Measurements from ENCODE around the gene SNAP29.

- no peak for TF ChIP-seq CTCF (IDR thresholded peaks at IDR 0.05; ENCODE audit: low read length)
- TF ChIP-seq EZH2 (IDR thresholded peaks at IDR 0.05; ENCODE audit: borderline replicate concordance, low read length): no peak
Observed at GRCh38 chr22:20903093-20903492, 44.3 kb downstream of the SNAP29 start.

All from OCI-LY1 (cell line).